Measurements from ENCODE around the gene MIA2. TPM values are rescaled to one million over a fixed set of nuclear protein-coding genes. Genes with fewer than 3 reads are reported as not detected.
A peak's percentile ranks its signal among the peaks of the same experiment; 100 is the strongest.

The MIA2 gene
- total RNA-seq, 1 donor from 2014 or later: 10.5 TPM

GRCh38 chr14:39382463-39382862 is 148.7 kb downstream of the MIA2 start:
- DNase-seq (ENCODE audit: extremely low read depth, low read depth, low spot score): no peak

DNA sequence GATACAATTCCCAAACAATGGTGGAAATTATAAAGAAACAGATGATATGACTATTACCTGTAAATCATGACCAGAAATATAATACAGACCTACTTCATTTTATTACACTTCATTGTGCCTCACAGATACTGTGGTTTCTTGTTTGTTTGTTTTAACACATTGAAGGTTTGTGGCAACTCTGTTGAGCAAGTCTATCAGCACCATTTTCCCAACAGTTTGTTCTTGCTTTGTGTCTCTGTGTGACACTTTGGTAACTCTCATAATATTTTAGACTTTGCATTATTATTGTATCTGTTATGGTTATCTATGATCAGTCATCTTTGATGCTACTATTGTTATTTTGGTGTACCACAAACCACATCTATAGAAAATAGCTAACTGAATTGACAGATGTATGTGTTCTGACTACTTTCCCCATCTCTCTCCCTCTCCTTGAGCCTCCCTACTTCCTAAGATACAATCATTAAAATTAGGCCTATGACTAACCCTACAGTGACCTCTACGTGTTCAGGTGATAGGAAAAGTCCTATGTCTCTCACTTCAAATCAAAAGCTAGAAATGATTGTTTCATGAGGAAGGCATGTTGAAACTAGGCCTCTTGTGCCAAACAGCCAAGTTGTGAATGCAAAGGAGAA is 149.4 kb downstream of the MIA2 start:
- DNase-seq (ENCODE audit: extremely low read depth, low read depth, low spot score): no peak

GRCh38 chr14:39383741-39384140 is 150.0 kb downstream of the MIA2 start:
- no peak for DNase-seq (ENCODE audit: extremely low read depth, low read depth, low spot score)

DNA sequence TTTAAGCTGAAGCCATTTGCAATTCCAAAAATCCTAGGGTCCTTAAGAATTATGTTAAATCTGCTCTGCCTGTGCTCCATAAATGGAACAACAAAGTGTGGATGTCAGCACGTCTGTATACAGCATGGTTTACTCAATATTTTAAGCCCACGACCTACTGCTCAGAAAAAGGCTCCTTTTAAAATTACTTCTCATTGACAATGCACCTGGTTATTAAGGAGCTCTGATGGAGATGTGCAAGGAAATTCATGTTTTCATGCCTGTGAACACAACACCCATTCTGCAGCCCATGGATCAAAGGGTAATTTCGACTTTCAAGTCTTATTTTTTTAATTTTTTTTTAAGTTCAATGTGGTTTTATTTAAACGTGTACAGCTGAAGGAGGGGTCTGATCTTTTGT is 150.5 kb downstream of the MIA2 start:
- no peak for DNase-seq (ENCODE audit: extremely low read depth, low read depth, low spot score)

- no peak for DNase-seq (ENCODE audit: extremely low read depth, low read depth, low spot score)
Measured at GRCh38 chr14:39393289-39393688, 159.6 kb downstream of the MIA2 start.

GRCh38 chr14:39395555-39396254 is 162.0 kb downstream of the MIA2 start:
- no peak for DNase-seq (ENCODE audit: extremely low read depth, low read depth, low spot score)

GRCh38 chr14:39396448-39396847 is 162.7 kb downstream of the MIA2 start:
- no peak for DNase-seq (ENCODE audit: extremely low read depth, low read depth, low spot score)

GRCh38 chr14:39398382-39398781 is 164.7 kb downstream of the MIA2 start:
- DNase-seq (ENCODE audit: extremely low read depth, low read depth, low spot score): no peak

DNA sequence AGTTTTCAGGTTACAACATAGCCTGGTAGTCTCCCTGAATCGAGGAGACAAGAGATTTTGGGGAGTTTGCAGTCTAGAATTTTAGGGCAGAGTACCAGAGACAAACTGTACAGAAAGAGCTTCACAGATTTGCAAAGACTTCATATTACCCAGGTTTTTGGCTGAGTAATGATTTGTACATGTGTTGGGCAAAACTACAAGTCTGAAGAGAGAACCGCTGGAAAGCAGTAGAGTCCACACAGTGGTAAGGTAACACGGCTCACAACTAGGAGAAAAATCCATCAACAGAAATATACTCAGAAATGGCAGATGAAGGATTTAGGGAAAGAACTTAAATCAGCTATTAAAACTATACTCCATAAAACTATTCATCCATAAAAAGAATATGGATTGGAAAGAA is 172.8 kb downstream of the MIA2 start:
- DNase-seq (ENCODE audit: extremely low read depth, low read depth, low spot score): no peak

DNA sequence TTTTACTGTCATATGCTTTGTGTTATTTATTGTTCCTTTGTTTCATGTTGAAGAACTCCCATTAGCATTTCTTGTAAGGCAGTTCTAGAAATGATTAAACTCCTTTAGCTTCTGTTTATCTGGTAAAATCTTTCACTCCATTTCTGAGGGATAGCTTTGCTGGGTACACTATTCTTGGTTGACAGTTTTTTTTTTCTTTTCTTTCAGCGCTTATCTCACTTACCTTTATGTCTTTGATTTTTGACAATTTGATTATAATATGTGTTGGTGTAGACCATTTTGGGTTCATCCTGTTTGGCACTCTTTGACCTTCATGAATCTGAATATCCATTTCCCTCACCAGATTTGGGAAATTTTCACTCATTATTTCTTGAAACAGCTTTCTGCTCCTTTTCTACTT is 182.4 kb downstream of the MIA2 start:
- no peak for DNase-seq (ENCODE audit: extremely low read depth, low read depth, low spot score)

DNA sequence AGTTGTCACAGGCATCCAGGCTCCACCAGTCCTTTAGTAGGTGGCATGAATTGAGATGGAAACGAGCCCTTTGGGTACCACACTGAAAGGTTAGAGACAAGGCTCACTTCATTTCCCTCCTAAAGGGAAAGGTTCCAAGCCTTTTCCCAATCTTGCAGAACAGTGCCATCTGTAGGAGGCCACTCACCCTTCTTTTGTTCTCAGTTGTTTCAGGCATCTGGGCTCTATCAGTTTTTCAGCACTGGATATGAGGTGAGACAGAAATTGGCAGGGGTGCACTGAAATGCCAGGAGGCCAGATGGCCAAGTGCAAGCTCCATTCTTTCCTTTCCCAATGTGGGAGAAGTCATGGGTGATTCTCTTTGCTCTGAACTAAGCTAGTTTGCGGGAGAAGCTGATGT is 183.3 kb downstream of the MIA2 start:
- no peak for DNase-seq (ENCODE audit: extremely low read depth, low read depth, low spot score)

DNA sequence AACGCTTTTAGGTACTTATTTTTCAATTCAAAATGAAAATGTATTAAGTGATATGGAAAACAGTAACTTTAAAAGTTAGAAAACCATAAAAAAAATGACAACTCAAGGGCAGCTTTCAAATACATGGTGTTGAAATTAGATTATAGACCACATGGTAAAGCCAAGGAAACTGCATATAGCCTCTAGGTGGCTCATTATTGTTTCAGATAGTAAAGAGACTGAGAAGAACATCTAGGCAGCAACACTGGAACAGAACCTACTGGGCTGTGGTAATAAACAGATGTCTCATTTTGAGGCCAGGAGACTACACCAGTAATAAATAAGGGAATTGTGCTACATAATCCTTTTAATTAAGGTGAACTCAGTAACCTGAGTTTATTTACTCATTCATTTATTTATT is 185.6 kb downstream of the MIA2 start:
- no peak for DNase-seq (ENCODE audit: extremely low read depth, low read depth, low spot score)

DNA sequence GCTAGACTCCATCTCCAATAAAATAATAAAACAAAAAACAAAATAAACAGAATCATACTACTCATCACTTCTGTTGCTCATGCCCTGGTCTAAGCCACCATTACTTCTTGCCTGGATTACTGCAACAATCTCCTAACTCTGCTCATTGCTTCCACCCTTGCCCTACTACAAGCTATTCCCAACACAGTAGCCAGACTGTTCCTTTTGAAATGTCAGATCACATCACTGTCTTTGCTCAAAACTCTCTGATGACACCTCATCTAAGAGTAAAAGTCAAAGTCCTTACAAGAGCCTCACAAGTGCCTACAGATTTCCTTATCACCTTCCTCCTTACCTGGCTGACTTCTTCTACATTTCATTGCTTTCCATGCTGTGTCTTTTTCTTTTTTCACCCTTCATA is 188.5 kb downstream of the MIA2 start:
- DNase-seq (ENCODE audit: extremely low read depth, low read depth, low spot score): no peak

DNA sequence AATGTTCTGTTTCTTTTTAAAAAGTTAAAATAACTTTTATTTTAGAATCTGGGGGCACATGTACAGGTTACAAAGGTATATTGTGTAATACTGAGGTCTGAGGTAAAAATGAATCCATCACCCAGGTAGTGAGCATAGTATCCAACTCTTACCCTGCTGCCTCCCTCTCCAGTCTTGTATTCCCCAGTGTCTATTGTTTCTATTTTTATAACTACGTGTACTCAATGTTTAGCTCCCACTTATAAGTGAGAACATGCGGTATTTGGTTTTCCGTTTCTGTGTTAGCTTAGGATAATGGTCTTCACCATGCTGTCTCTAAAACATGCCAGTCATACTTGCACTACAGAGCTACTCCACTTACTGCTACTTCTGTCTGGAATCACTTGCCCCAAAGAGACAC is 190.1 kb downstream of the MIA2 start:
- DNase-seq (ENCODE audit: extremely low read depth, low read depth, low spot score): no peak

DNA sequence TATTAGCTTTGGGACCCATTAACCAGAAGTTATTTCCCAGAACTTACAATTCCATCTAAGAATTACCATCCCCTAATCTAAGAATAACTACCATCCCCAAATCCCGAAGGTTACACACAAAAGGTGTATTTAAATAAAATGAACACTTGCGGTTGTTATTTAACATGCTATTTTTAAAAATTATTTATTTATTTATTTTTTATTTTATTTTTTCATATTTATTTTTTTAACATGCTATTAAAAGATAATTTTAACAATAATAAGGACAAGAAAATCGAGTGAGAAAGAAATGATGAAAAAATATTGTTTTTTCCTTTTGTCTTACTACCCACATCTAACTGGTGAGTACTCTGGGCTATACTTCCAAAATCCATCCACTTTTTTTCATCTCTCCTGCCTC is 192.2 kb downstream of the MIA2 start:
- no peak for DNase-seq (ENCODE audit: extremely low read depth, low read depth, low spot score)

GRCh38 chr14:39426605-39427004 is 192.9 kb downstream of the MIA2 start:
- no peak for DNase-seq (ENCODE audit: extremely low read depth, low read depth, low spot score)

DNA sequence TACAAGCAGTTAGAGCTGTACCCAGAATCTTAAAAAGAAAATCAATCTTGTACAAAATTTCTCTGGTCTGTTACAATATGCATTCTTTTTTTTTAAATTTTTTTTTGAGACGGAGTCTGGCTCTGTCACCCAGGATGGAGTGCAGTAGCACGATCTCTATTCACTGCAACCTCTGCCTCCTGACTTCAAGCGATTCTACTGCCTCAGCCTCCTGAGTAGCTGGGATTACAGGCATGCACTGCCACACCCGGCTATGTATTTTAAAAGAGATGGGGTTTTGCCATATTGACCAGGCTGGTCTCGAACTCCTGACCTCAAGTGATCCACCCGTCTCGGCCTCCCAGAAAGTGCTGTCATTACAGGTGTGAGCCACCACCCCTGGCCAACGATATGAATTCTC is 194.4 kb downstream of the MIA2 start:
- no peak for DNase-seq (ENCODE audit: extremely low read depth, low read depth, low spot score)

GRCh38 chr14:39430762-39431415 is 197.2 kb downstream of the MIA2 start:
- DNase-seq (ENCODE audit: extremely low read depth, low read depth, low spot score): no peak

DNA sequence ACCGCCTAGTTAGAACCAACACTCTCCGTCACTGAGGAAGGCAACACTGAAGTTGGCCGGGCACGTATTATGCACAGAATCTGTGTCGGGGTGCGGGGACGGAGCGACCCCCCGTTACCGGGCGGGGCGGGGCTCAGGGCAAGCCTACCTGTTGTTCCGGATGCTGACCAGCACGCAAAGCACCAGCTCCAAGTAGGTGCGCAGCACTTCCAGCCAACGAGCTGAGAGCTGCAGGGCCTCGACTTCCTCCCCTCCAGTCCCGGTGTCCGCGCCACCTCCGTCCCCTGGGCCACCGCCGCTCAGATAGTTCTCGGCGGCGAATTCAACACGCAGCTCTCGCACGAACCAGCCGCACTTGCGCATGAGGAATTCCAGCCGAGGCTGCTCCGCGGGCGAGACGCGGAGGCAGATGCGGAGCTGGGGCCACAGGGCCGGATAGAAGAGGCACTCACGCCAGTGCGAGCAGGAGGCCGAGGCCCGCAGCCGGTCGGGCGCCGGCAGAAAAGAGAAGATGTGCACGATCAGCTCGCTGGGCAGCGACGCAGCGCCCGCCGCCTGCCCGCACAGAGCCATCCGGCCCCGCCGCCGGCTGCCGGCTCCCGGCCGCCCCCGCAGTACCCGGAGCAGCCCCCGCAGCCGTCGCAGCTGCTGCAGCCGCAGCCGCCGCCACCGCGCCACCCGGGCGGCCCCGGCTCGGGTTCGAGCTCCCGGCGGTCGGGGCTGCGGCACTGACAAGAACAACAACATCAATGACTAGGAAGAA is 197.9 kb downstream of the MIA2 start:
- DNase-seq (ENCODE audit: extremely low read depth, low read depth, low spot score): no peak

DNA sequence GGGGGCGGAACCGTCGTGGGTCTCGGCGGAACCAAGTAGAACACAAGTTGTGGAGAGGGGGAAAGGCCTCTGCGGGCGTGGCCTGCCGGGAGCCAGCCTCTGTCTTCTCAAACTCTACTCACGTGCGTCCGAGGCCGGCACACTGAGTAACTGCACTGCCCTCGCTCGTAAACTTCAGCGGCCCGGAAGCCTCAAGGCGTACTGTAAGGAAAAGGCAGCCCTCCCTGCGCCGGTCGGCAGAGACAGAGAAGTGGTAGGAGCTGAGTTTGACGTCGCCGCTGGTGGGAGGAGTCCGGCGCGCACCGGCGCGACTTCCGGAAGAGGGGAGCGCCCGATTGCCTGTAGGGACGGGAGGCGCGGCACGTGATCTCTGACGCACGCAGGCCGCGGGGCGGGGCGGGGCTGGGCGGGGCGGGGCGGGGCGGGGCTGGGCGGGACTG is 198.5 kb downstream of the MIA2 start, which contains the start of gene FBXO33:
TSS of gene FBXO33 (minus strand) at position 255 of the 440 bp plus-strand sequence. CDS start 271 bp downstream, outside the sequence.
- DNase-seq (ENCODE audit: extremely low read depth, low read depth, low spot score): peak; percentile 67

Measured in glomerular endothelial cell (primary cell).